Epithelial cell of proximal tubule (primary cell): Measurements from ENCODE around the gene C20orf202. TPM values are rescaled to one million over a fixed set of nuclear protein-coding genes. Genes with fewer than 3 reads are reported as not detected.
"Not testable (repeated sequence)": the region's sequence is repeated elsewhere in the genome, so short reads cannot be mapped to it uniquely, and the experiment has no call there.

Source experiments
- DNase-seq: peaks from one replicate; pipeline ENCODE4 v3.0.0-alpha.2; 2011; ENCODE audit warnings: low read depth
- H3K4me3 ChIP-seq: 2 replicates; pipeline ENCODE4 v1.5.1; 2011; ENCODE audit warnings: low read depth, mild to moderate bottlenecking, low read length
- total RNA-seq: library from RNA; depleted of rRNA; stranded (reverse); fragments of >200 nt; gene quantifications from 2 replicates; pipeline ENCODE4 v1.2.3, GENCODE V29; 2015
- TF ChIP-seq, protein P1 (sequence below): conservative IDR thresholded peaks from 2 replicates; pipeline ENCODE4 v1.5.1; 2012; ENCODE audit warnings: low read depth, mild to moderate bottlenecking, low read length

Gene C20orf202
- total RNA-seq, 1 donor from 2014 or later: not detected

- TF ChIP-seq, protein P1, sequence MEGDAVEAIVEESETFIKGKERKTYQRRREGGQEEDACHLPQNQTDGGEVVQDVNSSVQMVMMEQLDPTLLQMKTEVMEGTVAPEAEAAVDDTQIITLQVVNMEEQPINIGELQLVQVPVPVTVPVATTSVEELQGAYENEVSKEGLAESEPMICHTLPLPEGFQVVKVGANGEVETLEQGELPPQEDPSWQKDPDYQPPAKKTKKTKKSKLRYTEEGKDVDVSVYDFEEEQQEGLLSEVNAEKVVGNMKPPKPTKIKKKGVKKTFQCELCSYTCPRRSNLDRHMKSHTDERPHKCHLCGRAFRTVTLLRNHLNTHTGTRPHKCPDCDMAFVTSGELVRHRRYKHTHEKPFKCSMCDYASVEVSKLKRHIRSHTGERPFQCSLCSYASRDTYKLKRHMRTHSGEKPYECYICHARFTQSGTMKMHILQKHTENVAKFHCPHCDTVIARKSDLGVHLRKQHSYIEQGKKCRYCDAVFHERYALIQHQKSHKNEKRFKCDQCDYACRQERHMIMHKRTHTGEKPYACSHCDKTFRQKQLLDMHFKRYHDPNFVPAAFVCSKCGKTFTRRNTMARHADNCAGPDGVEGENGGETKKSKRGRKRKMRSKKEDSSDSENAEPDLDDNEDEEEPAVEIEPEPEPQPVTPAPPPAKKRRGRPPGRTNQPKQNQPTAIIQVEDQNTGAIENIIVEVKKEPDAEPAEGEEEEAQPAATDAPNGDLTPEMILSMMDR: no peak
- no peak for DNase-seq
Measured at GRCh38 chr20:1212023-1212422, 8.8 kb downstream of the C20orf202 start.

DNA sequence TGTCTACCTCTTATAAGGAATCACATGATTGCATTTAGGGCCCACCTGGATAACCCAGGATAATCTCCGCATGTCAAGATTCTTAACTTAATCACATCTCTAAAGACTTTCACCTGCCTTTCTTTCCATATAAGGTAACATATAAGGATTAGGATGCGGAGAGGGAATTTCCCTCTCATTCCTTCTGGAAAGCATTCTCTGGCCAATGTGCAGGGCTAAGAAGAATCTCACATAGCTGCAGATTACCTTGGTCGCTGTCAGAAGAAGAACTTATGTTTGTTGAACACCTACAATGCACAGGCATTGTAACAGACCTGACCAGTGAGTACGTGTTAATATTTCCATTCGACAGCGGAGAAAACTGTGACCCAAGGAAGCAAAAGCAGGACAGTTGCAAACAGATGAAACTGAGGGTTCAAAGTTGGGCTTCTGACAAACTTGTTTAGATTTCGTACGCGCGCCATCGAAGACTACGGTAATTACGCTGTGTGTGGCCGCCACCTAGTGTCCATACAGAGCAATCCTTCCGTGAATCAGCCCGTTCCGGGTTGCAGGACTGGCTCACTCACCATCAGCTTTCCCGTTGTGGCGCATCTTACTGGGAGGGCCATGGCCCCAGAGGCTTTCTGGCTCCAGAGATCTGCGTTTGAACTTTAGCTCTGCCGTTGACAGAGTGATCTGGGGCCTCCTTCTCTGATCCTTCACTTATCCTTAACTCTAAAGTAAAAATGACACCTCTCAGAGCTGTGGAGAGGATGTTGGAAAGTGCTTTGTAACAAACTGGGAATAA is 9.5 kb downstream of the C20orf202 start:
- H3K4me3 ChIP-seq: no peak overlapping the region
- TF ChIP-seq, protein P1: peak; percentile 83
- DNase-seq: peak; percentile 15

More at GRCh38 chr20:1212023-1212422, 8.8 kb downstream of the C20orf202 start:
- no peak overlapping the region for H3K4me3 ChIP-seq

- TF ChIP-seq, protein P1: no peak
- no peak for DNase-seq
- H3K4me3 ChIP-seq: no peak overlapping the region
Measured at GRCh38 chr20:1214838-1215261, 11.6 kb downstream of the C20orf202 start.

- TF ChIP-seq, protein P1: no peak
- no peak for DNase-seq
- H3K4me3 ChIP-seq: no peak overlapping the region
Measured at GRCh38 chr20:1215386-1216170, 12.3 kb downstream of the C20orf202 start.

DNA sequence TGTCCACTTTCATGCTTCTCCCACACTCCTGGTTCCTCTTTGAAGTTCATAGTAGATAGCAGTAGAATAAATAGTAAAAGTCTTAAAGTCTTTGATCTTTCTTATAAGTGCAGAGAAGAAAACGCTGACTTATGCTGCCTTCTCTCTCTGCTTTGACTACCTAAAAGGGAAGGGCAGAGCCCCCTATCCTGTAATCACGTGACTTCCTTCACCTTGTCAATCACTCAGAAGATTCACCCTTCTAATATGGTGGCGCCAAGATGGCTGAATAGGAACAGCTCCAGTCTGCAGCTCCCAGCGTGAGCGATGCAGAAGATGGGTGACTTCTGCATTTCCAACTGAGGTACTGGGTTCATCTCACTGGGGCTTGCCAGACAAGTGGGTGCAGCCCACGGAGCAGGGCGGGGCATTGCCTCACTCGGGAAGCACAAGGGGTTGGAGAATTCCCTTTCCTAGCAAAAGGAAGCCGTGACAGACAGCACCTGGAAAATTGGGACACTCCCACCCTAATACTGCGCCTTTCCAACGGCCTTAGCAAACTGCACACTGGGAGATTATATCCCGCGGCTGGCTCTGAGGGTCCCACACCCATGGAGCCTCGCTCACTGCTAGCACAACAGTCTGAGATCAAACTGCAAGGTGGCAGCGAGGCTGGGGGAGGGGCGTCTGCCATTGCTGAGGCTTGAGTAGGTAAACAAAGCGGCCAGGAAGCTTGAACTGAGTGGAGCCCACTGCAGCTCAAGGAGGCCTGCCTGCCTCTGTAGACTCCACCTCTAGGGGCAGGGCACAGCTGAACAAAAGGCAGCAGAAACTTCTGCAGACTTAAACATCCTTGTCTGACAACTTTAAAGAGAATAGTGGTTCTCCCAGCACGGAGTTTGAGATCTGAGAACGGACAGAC is 13.5 kb downstream of the C20orf202 start:
- not testable (repeated sequence) for H3K4me3 ChIP-seq, DNase-seq

GRCh38 chr20:1222750-1223149 is 19.5 kb downstream of the C20orf202 start:
- not testable (repeated sequence) for H3K4me3 ChIP-seq, DNase-seq

DNA sequence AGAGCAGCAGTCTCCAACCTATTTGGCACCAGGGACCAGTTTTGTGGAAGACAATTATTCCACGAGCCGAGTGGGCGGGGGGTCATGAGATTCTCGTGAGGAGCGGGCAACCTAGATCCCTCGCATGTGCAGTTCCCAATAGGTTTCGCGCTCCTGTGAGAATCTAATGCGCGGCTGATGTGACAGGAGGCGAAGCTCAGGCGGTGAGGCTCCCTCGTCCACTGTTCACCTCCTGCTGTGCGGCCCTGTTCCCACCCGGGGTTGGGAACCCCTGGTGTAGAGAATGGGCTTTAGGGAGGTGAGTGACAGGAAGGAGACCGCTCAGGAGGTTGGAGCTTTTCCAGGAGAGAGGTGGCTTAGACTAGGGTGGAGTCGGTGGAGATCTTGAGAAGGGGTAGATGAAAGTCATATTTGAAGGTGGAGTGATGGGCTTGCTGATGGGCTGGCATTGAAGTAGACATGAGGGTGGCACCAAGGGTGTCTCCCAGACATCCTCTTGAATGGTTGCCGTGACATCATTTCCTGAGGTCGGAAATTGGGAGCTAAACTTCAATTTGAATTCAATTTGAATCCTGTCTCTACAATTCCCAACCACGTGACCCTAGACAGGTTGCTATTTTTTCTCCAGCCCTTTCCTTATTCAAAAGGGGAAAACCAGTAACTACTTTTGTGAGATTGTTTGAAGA is 21.1 kb downstream of the C20orf202 start:
- DNase-seq: no peak
- TF ChIP-seq, protein P1: no peak

More for the DNA sequence above, 21.1 kb downstream of the C20orf202 start:
- no peak overlapping the region for H3K4me3 ChIP-seq
